22Rv1 (cell line): ENCODE data around the gene RPL5.

Experiments
- H3K27ac ChIP-seq: fragments of 450-650 bp; 2 replicates; pipeline ENCODE4 v1.5.1; 2017
- ZFX ChIP-seq: fragments of 450-650 bp; IDR thresholded peaks from 2 replicates; pipeline ENCODE4 v1.6.1; 2017; ENCODE audit warnings: antibody characterized with exemption, borderline replicate concordance
- TF ChIP-seq, protein P1 (sequence below): fragments of 450-650 bp; IDR thresholded peaks from 2 replicates; pipeline ENCODE4 v1.5.1; 2017; ENCODE audit warnings: mild to moderate bottlenecking

RPL5 gene

DNA sequence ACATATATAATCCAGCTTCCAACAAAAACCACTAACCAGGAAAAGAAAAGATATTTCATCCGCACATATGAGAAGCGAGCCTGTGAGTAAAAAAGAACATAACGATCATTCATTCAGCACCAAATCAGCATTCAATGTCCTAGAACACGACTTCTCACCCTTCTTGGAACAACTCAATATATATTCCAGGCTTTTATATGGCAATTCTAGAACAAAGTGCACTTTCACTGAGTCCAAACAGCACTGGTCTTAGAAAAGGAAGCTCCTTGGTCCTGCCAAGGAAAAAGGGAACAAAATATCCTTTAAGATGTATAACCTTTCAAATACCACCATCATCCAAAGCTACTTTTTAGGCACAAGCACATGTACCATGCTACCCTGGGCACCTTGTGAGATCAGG, 44.5 kb downstream of the RPL5 start:
- no peak overlapping the region for H3K27ac ChIP-seq
- no peak for TF ChIP-seq ZFX
- TF ChIP-seq, protein P1, sequence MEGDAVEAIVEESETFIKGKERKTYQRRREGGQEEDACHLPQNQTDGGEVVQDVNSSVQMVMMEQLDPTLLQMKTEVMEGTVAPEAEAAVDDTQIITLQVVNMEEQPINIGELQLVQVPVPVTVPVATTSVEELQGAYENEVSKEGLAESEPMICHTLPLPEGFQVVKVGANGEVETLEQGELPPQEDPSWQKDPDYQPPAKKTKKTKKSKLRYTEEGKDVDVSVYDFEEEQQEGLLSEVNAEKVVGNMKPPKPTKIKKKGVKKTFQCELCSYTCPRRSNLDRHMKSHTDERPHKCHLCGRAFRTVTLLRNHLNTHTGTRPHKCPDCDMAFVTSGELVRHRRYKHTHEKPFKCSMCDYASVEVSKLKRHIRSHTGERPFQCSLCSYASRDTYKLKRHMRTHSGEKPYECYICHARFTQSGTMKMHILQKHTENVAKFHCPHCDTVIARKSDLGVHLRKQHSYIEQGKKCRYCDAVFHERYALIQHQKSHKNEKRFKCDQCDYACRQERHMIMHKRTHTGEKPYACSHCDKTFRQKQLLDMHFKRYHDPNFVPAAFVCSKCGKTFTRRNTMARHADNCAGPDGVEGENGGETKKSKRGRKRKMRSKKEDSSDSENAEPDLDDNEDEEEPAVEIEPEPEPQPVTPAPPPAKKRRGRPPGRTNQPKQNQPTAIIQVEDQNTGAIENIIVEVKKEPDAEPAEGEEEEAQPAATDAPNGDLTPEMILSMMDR, result no peak

DNA sequence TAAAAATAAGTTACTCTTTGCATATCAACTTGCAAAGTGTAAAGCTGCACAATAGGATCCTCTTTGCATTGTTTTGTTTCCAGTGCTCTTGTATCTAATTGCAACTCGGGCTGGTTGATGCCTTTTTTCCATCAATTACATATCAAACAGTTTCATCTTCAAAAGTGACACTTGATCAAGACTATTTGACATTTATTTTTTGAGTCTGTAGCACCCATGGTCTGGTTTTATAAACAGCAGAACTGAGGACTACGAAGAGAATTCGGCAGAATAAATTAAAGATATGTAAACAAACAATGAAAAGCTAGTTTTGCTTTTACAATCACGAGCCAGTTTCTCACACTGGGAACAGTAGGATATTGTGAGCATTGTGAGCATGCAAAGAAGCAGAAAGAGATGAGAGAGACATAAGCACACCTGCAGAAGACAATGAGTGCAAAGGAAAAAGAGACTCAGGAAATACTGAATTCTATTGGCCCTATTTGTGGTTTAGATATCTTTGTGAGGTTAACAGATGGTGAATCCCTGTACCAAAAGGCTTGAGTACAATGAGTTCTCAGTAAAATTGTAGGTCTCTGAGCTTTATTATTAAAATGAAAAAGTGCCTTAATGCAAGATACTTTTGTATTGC, 45.4 kb downstream of the RPL5 start:
- no peak overlapping the region for H3K27ac ChIP-seq

DNA sequence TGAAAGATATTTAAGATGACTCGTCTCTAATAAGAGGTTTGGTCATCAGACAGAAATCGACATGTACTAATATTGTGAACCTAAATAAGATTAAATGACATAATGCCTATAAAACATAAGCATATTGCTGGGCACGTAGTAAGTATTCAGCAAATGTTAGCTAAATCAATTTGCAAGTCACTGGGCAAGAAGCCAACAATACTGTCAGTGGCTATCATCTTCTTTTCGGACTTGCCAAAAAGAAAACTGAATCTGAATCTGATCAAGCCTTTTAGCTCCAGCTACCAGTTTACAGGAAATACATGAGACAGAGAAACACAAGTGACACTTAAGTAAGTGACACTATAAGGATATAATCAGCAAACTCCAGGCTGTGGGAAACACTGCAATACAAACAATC, 46.0 kb downstream of the RPL5 start:
- no peak overlapping the region for H3K27ac ChIP-seq
- no peak for TF ChIP-seq ZFX
- TF ChIP-seq, protein P1, result no peak

More for the DNA sequence above, 45.4 kb downstream of the RPL5 start:
- TF ChIP-seq, protein P1, result no peak
- TF ChIP-seq ZFX, result no peak

DNA sequence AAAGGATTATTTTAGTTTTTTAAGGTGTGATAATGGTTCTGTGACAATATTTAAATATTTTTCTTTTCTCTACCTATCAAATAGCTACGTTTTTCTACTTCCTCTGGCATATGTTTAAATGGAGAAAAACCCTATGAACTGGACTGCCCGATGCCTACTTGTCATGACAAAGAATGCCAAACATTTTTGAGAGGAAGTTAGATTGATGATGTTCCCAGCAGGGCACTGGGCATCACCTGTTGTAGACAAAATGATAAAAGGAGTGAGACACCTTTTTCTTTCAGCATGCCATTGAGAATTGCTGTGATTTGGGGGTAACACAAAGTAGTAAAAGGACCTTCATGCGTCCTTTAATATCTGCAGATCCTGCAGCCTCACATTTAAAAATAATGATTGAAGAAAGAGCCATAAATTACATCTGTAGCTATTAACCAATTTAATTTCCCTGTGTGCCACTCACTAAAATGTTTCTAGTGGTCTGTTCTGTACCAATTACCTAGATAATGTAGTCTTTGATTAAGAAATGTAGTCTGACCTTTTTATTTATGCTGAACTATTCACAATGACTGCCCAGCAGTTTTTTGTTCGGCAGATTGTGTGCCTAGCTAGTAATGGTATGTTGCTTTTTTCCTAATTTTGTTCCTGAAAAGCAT, 47.6 kb downstream of the RPL5 start:
- H3K27ac ChIP-seq, result no peak overlapping the region

DNA sequence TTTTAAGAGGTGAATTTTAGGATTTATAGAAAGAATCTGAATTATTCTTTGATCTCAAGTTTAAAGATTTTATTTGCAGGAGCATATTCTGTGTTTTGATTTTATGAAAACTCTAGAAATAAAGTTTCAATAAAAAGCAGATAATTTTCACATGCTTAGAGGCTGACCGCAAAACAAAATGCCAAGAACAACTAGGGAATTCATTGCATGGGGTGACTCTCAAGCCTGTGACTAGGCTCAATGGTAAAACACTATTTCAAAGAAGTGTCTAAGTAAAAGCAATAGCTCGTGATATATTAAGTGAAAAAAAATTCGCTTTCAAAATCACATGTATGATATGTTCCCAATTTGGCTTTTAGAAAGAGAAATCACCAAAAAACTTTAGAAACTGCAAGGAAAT, 49.6 kb downstream of the RPL5 start:
- TF ChIP-seq, protein P1, result no peak
- no peak for TF ChIP-seq ZFX
- H3K27ac ChIP-seq, result no peak overlapping the region

More for the DNA sequence above, 47.6 kb downstream of the RPL5 start:
- TF ChIP-seq ZFX, result no peak
- TF ChIP-seq, protein P1, result no peak

DNA sequence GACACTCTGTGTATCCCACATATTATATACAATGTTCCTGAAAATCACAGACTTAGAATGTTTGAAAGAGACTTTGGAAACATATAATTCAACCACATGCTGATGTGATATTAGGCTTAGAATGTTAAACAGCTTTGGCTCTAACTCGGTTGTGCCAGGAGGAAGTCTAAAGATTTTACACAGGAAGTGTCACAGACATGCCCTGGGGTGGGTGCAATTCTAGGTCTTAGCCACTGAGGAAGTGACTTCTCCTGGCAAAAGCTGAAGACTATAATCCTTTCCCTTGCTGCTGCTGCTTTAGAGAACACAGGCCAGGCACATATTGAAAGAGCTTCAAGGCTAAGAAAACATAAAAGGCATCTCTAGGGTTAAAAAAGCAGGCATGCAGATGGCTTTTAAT, 51.0 kb downstream of the RPL5 start:
- no peak overlapping the region for H3K27ac ChIP-seq
- no peak for TF ChIP-seq ZFX
- TF ChIP-seq, protein P1, result no peak

DNA sequence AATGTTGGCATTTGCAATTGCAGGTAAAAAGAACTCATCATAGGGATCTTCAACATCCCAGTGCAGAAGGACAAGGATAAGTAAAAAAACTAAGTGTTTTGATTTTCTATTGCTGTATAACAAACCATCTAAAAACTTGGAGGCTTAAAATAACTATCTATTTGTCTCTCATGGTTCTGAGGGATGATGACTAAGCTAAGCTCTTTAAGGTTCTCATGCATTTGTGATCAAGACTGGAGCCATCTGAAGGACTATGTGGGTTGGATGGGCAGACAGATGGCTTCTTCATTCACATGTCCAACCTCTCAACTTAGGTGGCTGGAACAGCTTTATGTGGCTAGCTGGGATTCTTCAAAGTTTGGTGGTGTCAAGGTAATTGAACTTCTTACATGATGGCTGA, 51.5 kb downstream of the RPL5 start:
- TF ChIP-seq, protein P1, result no peak
- no peak for TF ChIP-seq ZFX
- no peak overlapping the region for H3K27ac ChIP-seq
